Common myeloid progenitor, CD34-positive (primary cell): ENCODE results near the gene ARFGEF2.
A peak's percentile ranks its signal among the peaks of the same experiment; 100 is the strongest.

Experiments
- CTCF ChIA-PET: fragments of 350-600 bp; sonication (Branson Sonifier 250); formaldehyde crosslinking; loops from one replicate; lab custom pipeline; 2021; ENCODE audit warnings: antibody characterized with exemption; lab: Charles Lee
- POLR2A ChIA-PET: fragments of 350-600 bp; sonication (Branson Sonifier 250); formaldehyde crosslinking; loops from one replicate; lab custom pipeline; 2021; ENCODE audit warnings: antibody characterized with exemption; lab: Charles Lee
- DNase-seq, 3 donors: peaks; one replicate each; pipeline versions ENCODE4 v3.0.0 to v3.0.0-alpha.2; 2013
- H3K27ac ChIP-seq, 2 experiments: 1 replicate in 1 of 2; 2 replicates in 1 of 2; pipeline ENCODE4 v1.7.0; 2013; ENCODE audit warnings: inconsistent platforms in 2 of 2, low read length in 2 of 2, mild to moderate bottlenecking in 2 of 2, low read depth in 1 of 2, moderate library complexity in 1 of 2; ENCODE audit not compliant: severe bottlenecking in 2 of 2, insufficient read depth in 1 of 2, poor library complexity in 1 of 2
- H3K27me3 ChIP-seq, 5 experiments: replicated peaks in 2 of 5; 1 replicate in 3 of 5; 2 replicates in 2 of 5; pipeline versions ENCODE4 v1.6.1 to v1.7.0; 2013; ENCODE audit warnings: low read length in 4 of 5, mild to moderate bottlenecking in 2 of 5, moderate library complexity in 2 of 5, inconsistent platforms in 1 of 5; ENCODE audit not compliant: insufficient read depth in 5 of 5, control insufficient read depth in 4 of 5
- H3K36me3 ChIP-seq, 4 experiments: 1 replicate in 2 of 4; 2 replicates in 2 of 4; pipeline versions ENCODE4 v1.6.1 to v1.7.0; 2013; ENCODE audit warnings: low read length in 3 of 4, control low read depth in 1 of 4, mild to moderate bottlenecking in 1 of 4; ENCODE audit not compliant: control insufficient read depth in 4 of 4, insufficient read depth in 4 of 4
- H3K4me1 ChIP-seq, 4 experiments: 1 replicate in 3 of 4; 2 replicates in 1 of 4; pipeline versions ENCODE4 v1.6.1 to v1.7.1; 2013; ENCODE audit warnings: low read length in 3 of 4, mild to moderate bottlenecking in 3 of 4, control low read depth in 1 of 4, inconsistent platforms in 1 of 4, moderate library complexity in 1 of 4; ENCODE audit not compliant: control insufficient read depth in 4 of 4, insufficient read depth in 4 of 4; ENCODE audit errors: control extremely low read depth in 1 of 4
- H3K4me3 ChIP-seq, 7 experiments: 1 replicate in 4 of 7; 2 replicates in 3 of 7; pipeline versions ENCODE4 v1.5.1 to v1.7.0; 2013; ENCODE audit warnings: mild to moderate bottlenecking in 7 of 7, low read length in 6 of 7, moderate library complexity in 6 of 7, inconsistent platforms in 2 of 7, low read depth in 2 of 7, control low read depth in 1 of 7; ENCODE audit not compliant: insufficient read depth in 4 of 7, control insufficient read depth in 1 of 7; ENCODE audit errors: extremely low read depth in 1 of 7
- H3K9me3 ChIP-seq, 5 experiments: 1 replicate in 4 of 5; 2 replicates in 1 of 5; pipeline versions ENCODE4 v1.6.1 to v1.7.1; 2013; ENCODE audit warnings: low read length in 4 of 5, mild to moderate bottlenecking in 2 of 5, inconsistent platforms in 1 of 5, low read depth in 1 of 5, moderate library complexity in 1 of 5; ENCODE audit not compliant: control insufficient read depth in 4 of 5, insufficient read depth in 2 of 5; ENCODE audit errors: control extremely low read depth in 1 of 5
- WGBS: methylation state at CpG from one replicate; pipeline ENCODE4 v1.1.5; 2013; ENCODE audit not compliant: insufficient coverage; 5-methylcytosine and 5-hydroxymethylcytosine counted together

ARFGEF2 gene

GRCh38 chr20:48919336-48919881, 2.1 kb upstream of the ARFGEF2 start:
- no peak for DNase-seq
- 79% methylated on average over 5 of the region's 6 CpGs for WGBS
- no peaks in the 10 kb centered on the region for H3K27me3 ChIP-seq
- H3K27ac ChIP-seq: no peak overlapping the region
- H3K4me1 ChIP-seq: peaks cover 6 to 40% (median 27%) of the 10 kb centered on the region in 4 experiments
- H3K9me3 ChIP-seq: no peaks in the 10 kb centered on the region
- H3K4me3 ChIP-seq: no peak overlapping the region
- CTCF ChIA-PET: interaction anchor here (0.8 kb wide), 1 partner anchor 265 kb away, joined by 3 read pairs; no protein-coding TSS in a partner anchor
- POLR2A ChIA-PET: no interaction called here
- no peaks in the 10 kb centered on the region for H3K36me3 ChIP-seq

GRCh38 chr20:48919882-48920526, 1.5 kb upstream of the ARFGEF2 start:
- Histone ChIP-seq H3K4me1 (peaks cover 6 to 43% (median 32%) of the 10 kb centered on the region in 4 experiments), H3K27ac (no peak overlapping the region), H3K4me3 (no peak overlapping the region), H3K27me3 (no peaks in the 10 kb centered on the region), H3K9me3 (no peaks in the 10 kb centered on the region), H3K36me3 (no peaks in the 10 kb centered on the region)
- DNase-seq: peak in 2 of 3 donors; percentile 70 to 82
- POLR2A ChIA-PET: no interaction called here
- 100% methylated on average over 2 of the region's 5 CpGs for WGBS
- CTCF ChIA-PET: no interaction called here

DNA sequence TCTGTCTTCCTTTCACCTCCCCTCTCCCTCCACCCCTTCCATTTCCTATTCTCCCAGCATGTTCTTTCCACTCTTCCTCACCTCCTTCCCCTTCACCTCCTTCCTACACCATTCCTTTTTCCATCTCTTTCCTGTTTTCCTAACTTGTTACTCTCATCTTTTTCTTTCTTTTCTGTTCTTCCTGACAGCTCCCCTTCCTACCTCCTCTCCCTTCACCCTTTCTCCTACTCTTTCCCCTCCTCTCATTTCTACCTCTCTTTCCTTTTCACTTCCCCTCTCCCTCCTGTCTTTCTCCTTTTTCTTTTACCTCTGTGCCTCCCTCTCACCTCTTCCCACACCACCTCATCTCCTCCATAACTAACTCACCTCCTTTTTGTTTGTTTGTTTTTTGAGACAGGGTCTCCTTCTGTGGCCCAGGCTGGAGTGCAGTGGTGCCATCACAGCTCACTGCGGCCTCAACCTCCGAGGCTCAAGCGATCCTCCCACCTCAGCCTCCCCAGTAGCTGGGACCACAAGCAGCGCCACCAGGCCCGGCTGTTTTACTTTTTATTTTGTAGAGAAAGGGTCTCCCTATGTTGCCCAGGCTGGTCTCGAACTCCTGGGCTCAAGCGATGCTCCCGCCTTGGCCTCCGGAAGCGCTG, 864 bp upstream of the ARFGEF2 start:
- WGBS: 0% methylated on average over 5 of the region's 10 CpGs
- H3K4me1 ChIP-seq: peaks cover 6 to 43% (median 33%) of the 10 kb centered on the region in 4 experiments
- H3K27me3 ChIP-seq: no peaks in the 10 kb centered on the region
- peak overlapping the region; percentile 82 to 95 (median 92) for H3K4me3 ChIP-seq
- ChIA-PET POLR2A (no interaction called here), CTCF (no interaction called here)
- H3K9me3 ChIP-seq: no peaks in the 10 kb centered on the region
- H3K36me3 ChIP-seq: no peaks in the 10 kb centered on the region
- peak in 1 of 3 donors; percentile 23 for DNase-seq
- H3K27ac ChIP-seq: peak overlapping the region in 1 of 2 experiments; percentile 96

DNA sequence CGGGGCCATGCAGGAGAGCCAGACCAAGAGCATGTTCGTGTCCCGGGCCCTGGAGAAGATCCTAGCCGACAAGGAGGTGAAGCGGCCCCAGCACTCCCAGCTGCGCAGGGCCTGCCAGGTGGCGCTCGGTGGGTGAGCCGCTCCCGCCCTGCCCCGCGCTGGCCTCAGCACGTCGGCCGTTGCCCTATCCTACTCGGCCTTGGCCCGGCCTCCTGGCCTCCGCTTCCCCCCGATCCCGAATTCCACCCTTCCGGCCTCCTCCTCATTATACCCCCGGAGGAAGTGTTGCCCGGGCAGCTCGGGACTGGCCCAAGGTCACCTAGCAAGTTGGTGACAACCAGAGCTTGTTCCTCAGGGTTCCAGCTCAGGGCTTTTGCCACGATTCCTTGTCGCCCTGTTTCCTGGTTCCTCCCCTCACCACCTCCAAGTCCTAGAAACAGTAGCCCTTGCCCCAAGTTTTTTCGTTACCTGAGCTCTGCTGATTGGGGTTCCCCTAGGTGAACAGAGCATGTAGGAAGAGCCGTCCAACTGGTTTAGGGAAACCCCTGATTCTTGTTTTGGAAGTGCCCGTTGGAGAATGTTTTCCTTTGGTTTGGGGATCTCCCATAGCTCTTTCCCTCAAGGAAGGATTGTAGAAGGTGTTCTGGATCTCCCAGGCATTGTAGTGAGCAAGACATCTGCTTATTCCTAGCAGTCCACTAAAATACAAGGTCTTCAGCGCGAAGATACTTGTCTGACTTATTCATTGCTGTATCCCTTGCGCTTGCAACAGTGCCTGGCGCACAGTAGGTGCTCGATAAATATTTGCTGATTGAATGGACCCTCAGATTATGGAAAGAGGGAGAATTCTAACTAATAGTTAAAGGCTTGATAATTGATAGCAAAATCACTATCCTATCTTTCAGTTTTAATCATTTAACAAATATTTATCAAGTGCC, 641 bp downstream of the ARFGEF2 start:
- H3K4me1 ChIP-seq: peaks cover 6 to 54% (median 35%) of the 10 kb centered on the region in 4 experiments
- H3K27ac ChIP-seq: peak overlapping the region; percentile 92 to 96
- CTCF ChIA-PET: interaction anchor here (0.5 to 2.0 kb wide), 6 partner anchors 11 to 1149 kb away, joined by 3 to 8 read pairs (median 4); no protein-coding TSS in a partner anchor
- no peaks in the 10 kb centered on the region for H3K36me3 ChIP-seq
- H3K27me3 ChIP-seq: no peaks in the 10 kb centered on the region
- no peaks in the 10 kb centered on the region for H3K9me3 ChIP-seq
- DNase-seq: peak in 1 of 3 donors; percentile 16
- POLR2A ChIA-PET: interaction anchor here (0.7 to 1.4 kb wide), 4 partner anchors 9 to 161 kb away, joined by 3 to 5 read pairs (median 3); no protein-coding TSS in a partner anchor
- H3K4me3 ChIP-seq: peak overlapping the region; percentile 82 to 95 (median 92)
- WGBS: 2% methylated on average over 27 of the region's 34 CpGs

DNA sequence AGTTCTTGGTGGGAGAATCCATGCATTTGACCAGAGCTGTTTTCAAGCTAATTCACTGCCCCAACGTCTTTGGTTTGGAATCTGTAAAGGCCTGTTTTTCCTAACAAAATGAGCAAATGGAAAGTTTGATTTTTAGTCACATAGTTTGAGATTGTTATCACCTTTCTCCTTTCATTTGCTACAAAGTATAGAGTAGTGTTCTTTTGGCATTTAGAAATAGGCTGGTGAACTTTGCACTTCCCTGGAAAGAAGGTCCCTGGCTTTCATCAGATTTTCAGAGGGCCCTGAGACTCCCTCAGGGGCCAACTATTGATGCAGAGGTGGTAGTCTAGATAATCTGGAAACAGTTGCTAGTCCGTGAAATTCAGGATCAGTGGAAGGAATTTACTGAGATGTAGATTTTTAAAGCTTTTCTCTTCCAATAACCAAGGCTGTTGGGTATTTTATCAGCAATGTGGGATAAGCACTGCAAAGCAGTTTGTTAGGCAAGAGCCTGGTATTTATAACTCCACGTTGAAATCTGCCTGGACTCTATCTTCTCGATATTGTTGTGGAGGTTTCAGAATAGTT, 1.7 kb downstream of the ARFGEF2 start:
- ChIA-PET POLR2A (interaction anchor here (1.4 kb wide), 1 partner anchor 10 kb away, joined by 3 read pairs; no protein-coding TSS in a partner anchor), CTCF (interaction anchor here (0.5 to 2.0 kb wide), 3 partner anchors 10 to 1148 kb away, joined by 3 to 8 read pairs (median 3); no protein-coding TSS in a partner anchor)
- Histone ChIP-seq H3K4me3 (peak overlapping the region in 3 of 7 experiments; percentile 42 to 92 (median 47)), H3K4me1 (peaks cover 6 to 54% (median 36%) of the 10 kb centered on the region in 4 experiments), H3K36me3 (no peaks in the 10 kb centered on the region), H3K27me3 (no peaks in the 10 kb centered on the region), H3K9me3 (no peaks in the 10 kb centered on the region), H3K27ac (no peak overlapping the region)
- no peak for DNase-seq
- 100% methylated on average over 1 of the region's 4 CpGs for WGBS

GRCh38 chr20:48924756-48925109, 3.2 kb downstream of the ARFGEF2 start:
- no CpG with 5 or more reads among the region's 3 CpGs for WGBS
- H3K36me3 ChIP-seq: no peaks in the 10 kb centered on the region
- no peaks in the 10 kb centered on the region for H3K9me3 ChIP-seq
- H3K27ac ChIP-seq: no peak overlapping the region
- no peak for DNase-seq
- peaks cover 6 to 60% (median 36%) of the 10 kb centered on the region in 4 experiments for H3K4me1 ChIP-seq
- no peaks in the 10 kb centered on the region for H3K27me3 ChIP-seq
- POLR2A ChIA-PET: interaction anchor here (0.6 to 0.7 kb wide), 3 partner anchors 27 to 129 kb away, joined by 3 read pairs; no protein-coding TSS in a partner anchor
- no peak overlapping the region for H3K4me3 ChIP-seq
- CTCF ChIA-PET: no interaction called here
